Measurements from ENCODE around the gene KLHL10.
"Not testable (repeated sequence)": the region's sequence is repeated elsewhere in the genome, so short reads cannot be mapped to it uniquely, and the experiment has no call there.

Gene KLHL10

DNA sequence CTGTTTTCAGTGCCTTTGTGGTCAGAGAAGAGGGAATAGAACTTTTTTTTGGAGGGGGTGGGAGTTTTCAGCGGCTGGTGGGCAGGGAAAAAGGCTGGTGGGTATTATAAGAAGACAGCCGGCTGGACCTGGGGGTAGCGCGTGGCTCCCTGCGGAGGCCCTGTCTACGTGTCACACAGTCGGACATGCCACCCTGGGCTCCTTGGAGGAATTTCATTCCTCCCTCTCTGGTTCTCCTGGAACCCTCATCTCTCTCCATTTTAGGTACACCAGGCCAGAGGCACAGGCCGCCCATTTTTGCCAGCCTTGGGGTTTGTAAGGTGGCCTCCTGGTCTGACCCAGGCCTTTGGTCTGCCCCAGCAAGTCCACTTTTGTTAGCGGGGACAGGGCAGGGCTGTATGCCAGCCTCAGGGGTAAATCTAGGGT, 23.9 kb upstream of the KLHL10 start:
- DNase-seq = no peak

DNA sequence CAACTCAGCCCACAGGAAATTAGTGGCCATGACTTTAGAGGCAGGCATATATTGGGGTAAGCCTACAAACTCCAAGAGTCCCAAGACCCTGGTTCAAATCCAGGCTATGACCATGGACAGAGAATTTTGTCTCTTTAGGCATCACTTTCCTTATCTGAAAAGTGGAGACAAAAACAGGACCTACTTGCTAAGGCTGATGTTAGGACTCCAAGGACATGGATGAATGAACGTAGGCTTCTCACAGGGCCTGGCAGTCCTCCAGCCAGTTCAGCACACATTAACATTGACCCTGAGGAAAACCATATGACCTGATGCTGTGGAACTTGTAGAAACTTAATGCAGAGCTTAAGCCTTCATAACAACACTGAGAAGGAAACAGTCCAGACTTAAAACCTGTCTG, 23.4 kb upstream of the KLHL10 start:
- no peak for DNase-seq

- DNase-seq = no peak
These were observed 20.8 kb upstream of the KLHL10 start for GRCh38 chr17:41816637-41817320.

DNA sequence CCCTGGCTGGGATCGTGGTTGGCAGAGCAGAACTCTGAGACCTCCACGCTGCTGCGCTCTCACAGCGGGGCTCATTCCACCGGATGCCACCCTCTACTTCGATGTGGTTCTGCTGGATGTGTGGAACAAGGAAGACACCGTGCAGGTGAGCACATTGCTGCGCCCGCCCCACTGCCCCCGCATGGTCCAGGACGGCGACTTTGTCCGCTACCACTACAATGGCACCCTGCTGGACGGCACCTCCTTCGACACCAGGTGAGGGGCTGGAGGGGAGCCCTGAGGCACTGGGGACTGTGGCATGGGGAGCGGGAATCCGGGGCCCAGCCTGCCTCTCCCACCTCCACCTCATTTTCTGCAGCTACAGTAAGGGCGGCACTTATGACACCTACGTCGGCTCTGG, 19.6 kb upstream of the KLHL10 start:
- DNase-seq = no peak

DNA sequence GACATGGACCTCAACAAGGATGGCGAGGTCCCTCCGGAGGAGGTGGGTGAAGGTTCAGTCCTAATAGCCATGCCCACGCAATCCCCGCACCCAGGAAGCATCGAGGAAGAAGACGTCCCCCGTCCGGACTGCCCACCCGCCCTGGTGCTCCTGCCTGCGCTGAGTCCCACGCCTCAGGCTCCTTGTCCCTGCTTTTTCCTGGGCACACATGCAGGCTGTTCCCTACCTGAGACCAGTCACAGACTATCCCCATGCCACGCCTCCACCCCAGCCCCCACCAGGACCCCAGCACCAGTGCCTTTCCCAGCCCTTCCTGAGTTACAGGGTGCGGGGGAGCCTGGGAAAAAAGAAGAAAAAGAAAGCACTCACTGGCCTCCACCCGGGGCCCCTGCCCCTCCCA, 15.8 kb upstream of the KLHL10 start:
- no peak for DNase-seq

DNA sequence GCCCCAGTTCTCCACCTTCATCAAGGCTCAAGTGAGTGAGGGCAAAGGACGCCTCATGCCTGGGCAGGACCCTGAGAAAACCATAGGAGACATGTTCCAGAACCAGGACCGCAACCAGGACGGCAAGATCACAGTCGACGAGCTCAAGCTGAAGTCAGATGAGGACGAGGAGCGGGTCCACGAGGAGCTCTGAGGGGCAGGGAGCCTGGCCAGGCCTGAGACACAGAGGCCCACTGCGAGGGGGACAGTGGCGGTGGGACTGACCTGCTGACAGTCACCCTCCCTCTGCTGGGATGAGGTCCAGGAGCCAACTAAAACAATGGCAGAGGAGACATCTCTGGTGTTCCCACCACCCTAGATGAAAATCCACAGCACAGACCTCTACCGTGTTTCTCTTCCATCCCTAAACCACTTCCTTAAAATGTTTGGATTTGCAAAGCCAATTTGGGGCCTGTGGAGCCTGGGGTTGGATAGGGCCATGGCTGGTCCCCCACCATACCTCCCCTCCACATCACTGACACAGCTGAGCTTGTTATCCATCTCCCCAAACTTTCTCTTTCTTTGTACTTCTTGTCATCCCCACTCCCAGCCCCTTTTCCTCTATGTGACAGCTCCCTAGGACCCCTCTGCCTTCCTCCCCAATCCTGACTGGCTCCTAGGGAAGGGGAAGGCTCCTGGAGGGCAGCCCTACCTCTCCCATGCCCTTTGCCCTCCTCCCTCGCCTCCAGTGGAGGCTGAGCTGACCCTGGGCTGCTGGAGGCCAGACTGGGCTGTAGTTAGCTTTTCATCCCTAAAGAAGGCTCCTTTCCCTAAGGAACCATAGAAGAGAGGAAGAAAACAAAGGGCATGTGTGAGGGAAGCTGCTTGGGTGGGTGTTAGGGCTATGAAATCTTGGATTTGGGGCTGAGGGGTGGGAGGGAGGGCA, 15.1 kb upstream of the KLHL10 start:
- no peak for DNase-seq

DNA sequence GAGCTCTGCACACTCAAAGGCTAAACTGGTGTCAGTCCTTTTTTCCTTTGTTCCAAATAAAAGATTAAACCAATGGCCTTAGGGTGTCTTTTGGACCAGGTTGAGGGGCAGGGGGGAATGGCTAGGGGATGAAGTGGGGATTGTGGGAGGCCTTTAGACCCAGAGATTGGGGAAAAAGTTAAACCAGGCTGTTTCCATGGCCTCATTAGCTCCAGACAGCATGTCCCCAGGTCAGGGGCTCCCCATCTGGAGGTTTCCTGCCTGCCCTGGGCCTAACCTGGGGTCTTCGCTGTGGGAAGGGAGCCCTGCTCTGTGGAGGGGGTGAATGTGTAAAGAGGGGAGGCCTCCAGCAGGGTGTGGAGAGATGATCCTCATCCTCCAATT, 14.5 kb upstream of the KLHL10 start:
- DNase-seq = no peak

- no peak for DNase-seq
These were observed 14.0 kb upstream of the KLHL10 start for GRCh38 chr17:41823580-41823979.

- DNase-seq = no peak
These were observed 13.5 kb upstream of the KLHL10 start for GRCh38 chr17:41824086-41824485.

GRCh38 chr17:41825175-41825845, 12.3 kb upstream of the KLHL10 start:
- no peak for DNase-seq

- not testable (repeated sequence) for DNase-seq
These were observed 7.7 kb upstream of the KLHL10 start for GRCh38 chr17:41829961-41830360.

DNA sequence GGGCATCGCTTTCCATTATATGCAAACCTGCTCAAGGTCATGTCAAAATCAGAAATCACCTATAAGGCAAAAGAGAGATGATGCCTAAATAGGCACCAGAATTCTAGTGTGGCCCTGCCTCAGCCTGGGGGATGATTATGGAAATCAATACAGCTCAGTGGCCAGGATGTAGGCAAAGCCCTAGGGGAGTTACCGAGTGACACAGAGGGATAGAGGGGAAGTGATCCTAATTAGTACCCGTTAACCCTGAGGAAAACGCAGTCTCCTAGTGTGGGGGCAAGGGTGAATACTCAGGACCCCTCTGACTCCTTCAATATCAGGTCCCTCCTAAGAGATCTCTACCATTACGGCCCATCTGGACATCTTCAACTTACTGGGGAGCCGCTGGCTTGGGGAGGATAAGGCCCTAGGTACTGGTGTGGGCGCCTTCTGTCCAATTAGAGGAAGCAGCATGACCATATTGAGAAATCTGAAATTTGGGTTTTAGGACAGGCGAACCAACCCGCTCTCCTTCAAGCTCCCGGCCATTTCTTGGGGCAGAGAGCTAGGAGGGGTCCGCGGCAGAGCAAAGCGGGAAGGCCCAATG, 2.3 kb upstream of the KLHL10 start:
- no peak for DNase-seq

DNA sequence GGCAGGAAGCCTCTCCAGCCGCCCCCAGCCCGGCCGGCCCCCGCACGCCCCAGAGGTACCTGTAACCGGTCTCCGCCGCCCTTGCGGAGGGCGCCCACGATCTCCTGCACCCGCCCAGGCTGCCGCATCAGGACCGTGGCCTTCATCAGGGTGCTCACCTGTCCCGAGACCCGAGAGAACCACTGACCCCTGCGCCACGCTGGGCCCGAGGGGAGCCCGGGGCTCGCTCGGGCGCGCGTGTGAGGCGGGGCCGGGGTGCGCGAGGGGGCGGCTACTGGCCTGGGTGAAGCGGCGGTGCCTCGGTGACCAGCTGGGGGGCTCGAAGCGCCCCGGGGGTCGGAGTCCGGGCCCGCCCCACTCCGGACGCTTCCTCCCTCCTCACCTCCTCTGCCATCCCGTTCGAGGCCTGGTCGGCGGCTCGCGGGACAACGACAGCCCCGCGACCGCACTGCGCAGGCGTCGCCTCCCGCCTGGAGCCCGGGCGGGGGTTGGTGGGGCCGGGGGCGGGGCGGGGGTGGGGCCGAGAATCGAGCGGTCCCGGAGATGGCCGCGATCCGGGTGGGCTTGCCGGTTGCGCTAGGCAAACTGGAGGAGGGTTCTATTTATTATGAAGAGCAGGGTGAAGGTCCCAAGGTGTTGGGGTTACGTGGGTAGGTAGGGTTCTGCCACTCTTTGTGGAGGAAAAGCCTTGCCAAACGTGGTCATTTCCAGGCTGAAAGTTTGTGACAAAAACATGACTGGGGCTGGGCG, 1.6 kb upstream of the KLHL10 start, which contains the start of gene NT5C3B:
NT5C3B (minus strand) TSS at position 433 of the 750 bp plus-strand sequence; CDS start at position 394, 39 bp downstream.
- DNase-seq = peak; percentile 76

GRCh38 chr17:41836550-41837196, 952 bp upstream of the KLHL10 start:
- no peak for DNase-seq

- DNase-seq = not testable (repeated sequence)
These were observed 1.8 kb downstream of the KLHL10 start for GRCh38 chr17:41839448-41839847.

- DNase-seq = not testable (repeated sequence)
These were observed 3.2 kb downstream of the KLHL10 start for GRCh38 chr17:41840781-41841180.

- no peak for DNase-seq
These were observed 7.3 kb downstream of the KLHL10 start for GRCh38 chr17:41844971-41845370.

- no peak for DNase-seq
These were observed 11.2 kb downstream of the KLHL10 start for GRCh38 chr17:41848788-41849187.

DNA sequence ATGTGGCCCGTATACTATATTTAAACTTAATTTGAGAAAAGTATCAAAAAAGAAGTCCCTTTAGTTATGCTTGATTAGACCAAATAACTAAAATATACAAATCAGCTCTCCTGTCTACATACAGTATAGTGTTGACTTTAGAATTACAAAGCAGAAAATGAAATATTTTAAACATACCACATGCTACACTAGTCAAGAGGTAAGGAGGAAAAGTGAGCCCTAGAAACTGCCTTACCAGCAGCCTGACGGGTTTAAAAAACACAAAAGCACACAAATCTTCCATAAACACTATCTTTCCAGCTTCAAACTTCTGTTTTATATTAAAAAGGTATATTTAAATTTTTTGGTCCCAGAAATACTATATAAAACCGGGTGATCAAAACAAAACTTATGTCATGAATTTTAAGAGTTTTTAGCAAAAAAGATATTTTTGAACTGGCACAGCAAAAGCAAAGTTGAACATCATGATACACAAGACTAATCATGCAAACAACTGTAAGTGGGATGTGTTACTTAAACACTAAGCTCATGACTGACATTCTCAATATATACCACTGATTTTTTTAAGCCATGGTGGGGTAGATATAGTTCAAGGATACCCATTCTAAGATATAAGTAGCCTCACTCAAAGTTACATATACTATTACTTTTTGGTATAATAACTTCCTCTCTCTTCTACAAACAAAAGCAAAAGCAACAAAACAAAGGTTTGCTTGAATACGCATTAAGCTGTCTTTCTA, 11.8 kb downstream of the KLHL10 start:
- no peak for DNase-seq

- not testable (repeated sequence) for DNase-seq
These were observed 13.8 kb downstream of the KLHL10 start for GRCh38 chr17:41851382-41851781.
